PC-9 (cell line): ENCODE results near the gene INPP5A. TPM values are rescaled to one million over a fixed set of nuclear protein-coding genes. Genes with fewer than 3 reads are reported as not detected.
A peak's percentile ranks its signal among the peaks of the same experiment; 100 is the strongest.

Experiments
- BruUV-seq: library from RNA; stranded (reverse); fragments of 400-500 nt; replicated peaks from 2 replicates; lab custom pipeline; 2021; lab: Mats Ljungman, UMichigan
- CTCF ChIA-PET: fragments of 300-600 bp; sonication (Branson Sonifier 250); formaldehyde crosslinking; loops from one replicate; lab custom pipeline; 2022; ENCODE audit warnings: antibody characterized with exemption; lab: Charles Lee
- POLR2A ChIA-PET: fragments of 300-600 bp; sonication (Branson Sonifier 250); formaldehyde crosslinking; loops from one replicate; lab custom pipeline; 2022; ENCODE audit warnings: antibody characterized with exemption; ENCODE audit not compliant: unreplicated experiment; lab: Charles Lee
- DNase-seq, 2 experiments: peaks; one replicate each; pipeline versions ENCODE4 v3.0.0 to v3.0.0-alpha.2; 2015 to 2022; ENCODE audit warnings: mixed read lengths in 1 of 2
- H2AFZ ChIP-seq: fragments of 200-600 bp; sonication (generic); 2 replicates; pipeline ENCODE4 v1.8.1; 2017; ENCODE audit warnings: antibody characterized with exemption
- H3F3A ChIP-seq: fragments of 200-600 bp; sonication (generic); 2 replicates; pipeline ENCODE4 v1.8.1; 2017; ENCODE audit warnings: antibody characterized with exemption, mild to moderate bottlenecking, low read depth; ENCODE audit not compliant: insufficient read depth
- H3K27ac ChIP-seq: fragments of 200-600 bp; sonication (generic); 2 replicates; pipeline ENCODE4 v1.6.1; 2016; ENCODE audit warnings: mixed run types
- H3K27me3 ChIP-seq: fragments of 200-600 bp; sonication (generic); 2 replicates; pipeline ENCODE4 v1.6.1; 2016; ENCODE audit warnings: low read depth, mixed run types; ENCODE audit not compliant: insufficient read depth
- H3K36me3 ChIP-seq: fragments of 200-600 bp; sonication (generic); 2 replicates; pipeline ENCODE4 v1.6.1; 2016; ENCODE audit warnings: low read depth, mixed run types
- H3K4me1 ChIP-seq: fragments of 200-600 bp; sonication (generic); replicated peaks from 2 replicates; pipeline ENCODE4 v1.6.1; 2016; ENCODE audit warnings: mixed run types; ENCODE audit not compliant: insufficient read depth
- H3K4me2 ChIP-seq: fragments of 200-600 bp; sonication (generic); 2 replicates; pipeline ENCODE4 v1.6.1; 2017; ENCODE audit warnings: mixed run types
- H3K4me3 ChIP-seq: fragments of 200-600 bp; sonication (generic); 2 replicates; pipeline ENCODE4 v1.6.1; 2016; ENCODE audit warnings: mixed run types
- H3K79me2 ChIP-seq: fragments of 200-600 bp; sonication (generic); 2 replicates; pipeline ENCODE4 v1.6.1; 2017; ENCODE audit warnings: low read depth, mixed run types
- H3K9me2 ChIP-seq: fragments of 200-600 bp; sonication (generic); 2 replicates; pipeline ENCODE4 v1.8.1; 2017; ENCODE audit warnings: mild to moderate bottlenecking; ENCODE audit not compliant: insufficient read depth
- H3K9me3 ChIP-seq: fragments of 200-600 bp; sonication (generic); 2 replicates; pipeline ENCODE4 v1.8.1; 2016; ENCODE audit warnings: low read depth; ENCODE audit not compliant: insufficient read depth
- H4K20me1 ChIP-seq: fragments of 200-600 bp; sonication (generic); 2 replicates; pipeline ENCODE4 v1.8.1; 2017; ENCODE audit not compliant: insufficient read depth
- CTCF ChIP-seq: fragments of 200-600 bp; sonication (generic); conservative IDR thresholded peaks from 2 replicates; pipeline ENCODE4 v1.6.1; 2017; ENCODE audit warnings: mixed run types, antibody characterized with exemption, mild to moderate bottlenecking, moderate library complexity
- EZH2 ChIP-seq: fragments of 200-600 bp; sonication (generic); IDR thresholded peaks from 2 replicates; pipeline ENCODE4 v1.8.0; 2017; ENCODE audit warnings: antibody characterized with exemption, low read depth
- intact Hi-C: fragments of 100-400 bp; cut with micrococcal nuclease; formaldehyde crosslinking; loops from one replicate; pipeline ENCODE4 v1.10.0; 2022; ENCODE audit not compliant: unreplicated experiment
- total RNA-seq: library from RNA; stranded (reverse); gene quantifications from 2 replicates; pipeline ENCODE4 v1.2.3, GENCODE V29; 2021

Gene INPP5A
- total RNA-seq, 1 experiment from 2014 or later: 18.4 TPM

GRCh38 chr10:132684164-132684891 is 146.7 kb downstream of the INPP5A start:
- Histone ChIP-seq H3F3A (peaks cover 35% of the 10 kb centered on the region), H3K4me1 (peaks cover 32% of the 10 kb centered on the region), H3K9me3 (no peaks in the 10 kb centered on the region), H2AFZ (no peak overlapping the region), H3K27me3 (no peaks in the 10 kb centered on the region), H3K4me3 (peak overlapping the region; percentile 44), H4K20me1 (no peaks in the 10 kb centered on the region), H3K79me2 (no peaks in the 10 kb centered on the region), H3K27ac (peak overlapping the region; percentile 98), H3K9me2 (no peaks in the 10 kb centered on the region), H3K36me3 (no peaks in the 10 kb centered on the region), H3K4me2 (peak overlapping the region; percentile 87)
- BruUV-seq: no TSS peak
- CTCF ChIA-PET: no interaction called here
- POLR2A ChIA-PET: interaction anchor here (0.6 kb wide), 1 partner anchor 17 kb away, joined by 6 read pairs; no protein-coding TSS in a partner anchor
- DNase-seq: peak in 1 of 2 experiments; percentile 48
- no peak for TF ChIP-seq CTCF
- no peak for TF ChIP-seq EZH2
- intact Hi-C loops: loop anchor here (2.0 kb wide), 1 partner anchor 18 kb away; no protein-coding TSS in a partner anchor

- TF ChIP-seq CTCF (no peak), EZH2 (no peak)
- Histone ChIP-seq H3K27ac (peak overlapping the region; percentile 98), H3K9me3 (no peaks in the 10 kb centered on the region), H2AFZ (peak overlapping the region; percentile 69), H3K4me2 (peak overlapping the region; percentile 87), H3K36me3 (no peaks in the 10 kb centered on the region), H3K9me2 (no peaks in the 10 kb centered on the region), H3K27me3 (no peaks in the 10 kb centered on the region), H3K79me2 (no peaks in the 10 kb centered on the region), H3F3A (peaks cover 35% of the 10 kb centered on the region), H3K4me3 (peak overlapping the region; percentile 44), H4K20me1 (no peaks in the 10 kb centered on the region), H3K4me1 (peaks cover 32% of the 10 kb centered on the region)
- POLR2A ChIA-PET: interaction anchor here (0.6 kb wide), 2 partner anchors 18 to 274 kb away, joined by 3 to 6 read pairs; no protein-coding TSS in a partner anchor
- peak; percentile 66 to 87 for DNase-seq
- BruUV-seq: no TSS peak
- intact Hi-C loops: loop anchor here (2.0 kb wide), 1 partner anchor 18 kb away; no protein-coding TSS in a partner anchor
- CTCF ChIA-PET: no interaction called here
Observed at GRCh38 chr10:132685101-132685891, 147.7 kb downstream of the INPP5A start.

- POLR2A ChIA-PET: interaction anchor here (0.6 kb wide), 1 partner anchor 273 kb away, joined by 3 read pairs; no protein-coding TSS in a partner anchor
- no TSS peak for BruUV-seq
Observed at GRCh38 chr10:132685921-132686680, 148.5 kb downstream of the INPP5A start.

More at GRCh38 chr10:132685921-132686680, 148.5 kb downstream of the INPP5A start:
- Histone ChIP-seq H2AFZ (peak overlapping the region; percentile 69), H3K9me2 (no peaks in the 10 kb centered on the region), H3K79me2 (no peaks in the 10 kb centered on the region), H3K27ac (peak overlapping the region; percentile 98), H3K36me3 (no peaks in the 10 kb centered on the region), H3K4me1 (peaks cover 32% of the 10 kb centered on the region), H3K4me3 (peak overlapping the region; percentile 44; the same call in 1 of the 2 replicates), H4K20me1 (no peaks in the 10 kb centered on the region), H3F3A (peaks cover 35% of the 10 kb centered on the region), H3K27me3 (no peaks in the 10 kb centered on the region), H3K4me2 (peak overlapping the region; percentile 87), H3K9me3 (no peaks in the 10 kb centered on the region)
- DNase-seq: no peak
- CTCF ChIA-PET: no interaction called here
- intact Hi-C loops: loop anchor here (2.0 kb wide), 1 partner anchor 19 kb away; no protein-coding TSS in a partner anchor
- TF ChIP-seq EZH2: no peak
- TF ChIP-seq CTCF: no peak
